ENCODE data around the gene EHMT2.

GRCh38 chr6:31945507-31946369 lies 48.2 kb upstream of the EHMT2 start, which contains the start of gene CFB:
- TF ChIP-seq CTCF (IDR thresholded peaks at IDR 0.05; ENCODE audit: insufficient read depth, low read depth, low read length) (no peak), EZH2 (IDR thresholded peaks at IDR 0.05; ENCODE audit: insufficient read depth, low read length) (no peak)

Data from astrocyte (in vitro differentiated cells and primary cell).